GM12878 (cell line): Measurements from ENCODE around the gene TMEM208. TPM values are rescaled to one million over a fixed set of nuclear protein-coding genes. Genes with fewer than 3 reads are reported as not detected.

Source experiments
- ATAC-seq: fragments of 200-7000 bp; cut with Tn5 transposase; 3 replicates; pipeline ENCODE4 v1.9.1; 2020; ENCODE audit warnings: mild to moderate bottlenecking, moderate library complexity
- BruUV-seq: library from RNA; stranded (reverse); fragments of 400-500 nt; replicated peaks from 2 replicates; lab custom pipeline; 2021; lab: Mats Ljungman, UMichigan
- CTCF ChIA-PET: fragments of 300-600 bp; sonication (Branson Sonifier 250); formaldehyde crosslinking; extraction: SDS; loops from one replicate; lab custom pipeline; 2021; ENCODE audit warnings: inconsistent platforms; lab: Yijun Ruan, JAX
- POLR2A ChIA-PET: fragments of 350-600 bp; formaldehyde crosslinking; extraction: SDS; loops from one replicate; lab custom pipeline; 2021; ENCODE audit warnings: inconsistent platforms; lab: Charles Lee
- RAD21 ChIA-PET: fragments of 300-600 bp; sonication (Branson Sonifier 250); formaldehyde crosslinking; loops from one replicate; lab custom pipeline; 2023; ENCODE audit warnings: antibody characterized with exemption; ENCODE audit not compliant: unreplicated experiment; lab: Charles Lee
- SMC1A ChIA-PET: fragments of 300-600 bp; sonication (Branson Sonifier 250); formaldehyde crosslinking; loops from one replicate; lab custom pipeline; 2023; ENCODE audit not compliant: unreplicated experiment, uncharacterized antibody; lab: Charles Lee
- DNase-seq: peaks from one replicate; pipeline ENCODE4 v3.0.0-alpha.2; 2011; ENCODE audit warnings: low read depth, low spot score
- FAIRE-seq: peaks from 3 replicates; lab custom pipeline; 2011; peaks lifted over from hg19 to GRCh38; lab: Jason Lieb, UNC
- H2AFZ ChIP-seq: 2 replicates; pipeline ENCODE4 v1.6.0; 2011; ENCODE audit warnings: low read depth, low read length, control low read depth; ENCODE audit not compliant: control insufficient read depth
- H3K27ac ChIP-seq: 2 replicates; pipeline ENCODE4 v1.5.1; 2011; ENCODE audit warnings: control low read depth; ENCODE audit not compliant: control insufficient read depth, insufficient read depth
- H3K27me3 ChIP-seq, 2 experiments: replicated peaks in 1 of 2; 2 replicates each; pipeline versions ENCODE4 v1.6.0 to v1.6.1; 2011; ENCODE audit warnings: low read length in 1 of 2; ENCODE audit not compliant: control insufficient read depth in 2 of 2, insufficient read depth in 2 of 2
- H3K36me3 ChIP-seq, 2 experiments: 2 replicates each; pipeline ENCODE4 v1.5.1; 2011; ENCODE audit warnings: low read length in 1 of 2; ENCODE audit not compliant: control insufficient read depth in 2 of 2, insufficient read depth in 2 of 2
- H3K4me1 ChIP-seq: 2 replicates; pipeline ENCODE4 v1.6.1; 2011; ENCODE audit warnings: mild to moderate bottlenecking, low read length, moderate library complexity, mixed read lengths; ENCODE audit not compliant: control insufficient read depth, insufficient read depth
- H3K4me2 ChIP-seq: 2 replicates; pipeline ENCODE4 v1.6.0; 2011; ENCODE audit warnings: control low read depth; ENCODE audit not compliant: control insufficient read depth, insufficient read depth
- H3K4me3 ChIP-seq: fragments of 200-600 bp; sonication (generic); 2 replicates; pipeline ENCODE4 v1.5.1; 2016
- H3K79me2 ChIP-seq: 2 replicates; pipeline ENCODE4 v1.6.0; 2011; ENCODE audit warnings: low read length; ENCODE audit not compliant: control insufficient read depth, insufficient read depth
- H3K9ac ChIP-seq: 2 replicates; pipeline ENCODE4 v1.8.0; 2011; ENCODE audit warnings: low read length, control low read depth, mixed read lengths; ENCODE audit not compliant: control insufficient read depth, insufficient read depth
- H3K9me3 ChIP-seq: replicated peaks from 3 replicates; pipeline ENCODE4 v1.5.1; 2011; ENCODE audit warnings: mild to moderate bottlenecking, low read length; ENCODE audit not compliant: control insufficient read depth, insufficient read depth
- H4K20me1 ChIP-seq: 2 replicates; pipeline ENCODE4 v1.6.0; 2011; ENCODE audit not compliant: control insufficient read depth, insufficient read depth
- ASH2L ChIP-seq: fragments of 300-600, 200-600 bp; sonication (generic); IDR thresholded peaks from 2 replicates; pipeline ENCODE4 v1.6.1; 2017; ENCODE audit warnings: low read depth, mild to moderate bottlenecking, borderline replicate concordance
- IKZF2 ChIP-seq, 2 experiments: fragments of 450-650 bp; IDR thresholded peaks; 2 replicates each; pipeline ENCODE4 v1.6.1; 2017; ENCODE audit warnings: mild to moderate bottlenecking in 2 of 2, moderate library complexity in 2 of 2
- MEF2A ChIP-seq: IDR thresholded peaks from 2 replicates; pipeline ENCODE4 v1.6.1; 2011; ENCODE audit warnings: low read depth, mild to moderate bottlenecking, low read length, moderate library complexity; ENCODE audit not compliant: insufficient read depth
- POLR2A ChIP-seq: IDR thresholded peaks from 2 replicates; pipeline ENCODE4 v1.6.1; 2011; ENCODE audit warnings: low read depth, mild to moderate bottlenecking, low read length
- SPI1 ChIP-seq: IDR thresholded peaks from 2 replicates; pipeline ENCODE4 v1.6.1; 2011; ENCODE audit warnings: low read depth, mild to moderate bottlenecking, low read length, moderate library complexity, borderline replicate concordance; ENCODE audit not compliant: insufficient read depth
- SRF ChIP-seq, 2 experiments: IDR thresholded peaks; 2 replicates each; pipeline ENCODE4 v1.6.1; 2011; ENCODE audit warnings: low read depth in 2 of 2, low read length in 2 of 2, mild to moderate bottlenecking in 1 of 2, moderate library complexity in 1 of 2
- WRNIP1 ChIP-seq: IDR thresholded peaks from 2 replicates; pipeline ENCODE4 v1.6.1; 2011; ENCODE audit warnings: low read depth, low read length, improper control_type of control experiment, borderline replicate concordance
- ZNF217 ChIP-seq: fragments of 450-650 bp; IDR thresholded peaks from 2 replicates; pipeline ENCODE4 v1.6.1; 2017; ENCODE audit warnings: antibody characterized with exemption, mild to moderate bottlenecking
- WGBS: methylation state at CpG from one replicate; pipeline ENCODE4 v1.1.6; 2016; ENCODE audit warnings: low lambda C conversion rate; ENCODE audit not compliant: insufficient replicate concordance, insufficient coverage; ENCODE audit errors: missing lambda C conversion rate; 5-methylcytosine and 5-hydroxymethylcytosine counted together
- in situ Hi-C: fragments of 300-500 bp; cut with MboI; formaldehyde crosslinking; loops from 9 replicates; pipeline ENCODE4 v1.14.3; 2018; ENCODE audit warnings: mixed read lengths
- intact Hi-C: fragments of 100-400 bp; cut with micrococcal nuclease; formaldehyde crosslinking; loops from one replicate; pipeline ENCODE4 v1.14.2; 2022; ENCODE audit not compliant: unreplicated experiment
- polyA plus RNA-seq, 11 experiments: library from polyadenylated mRNA; depleted of rRNA in 4 of 11; unstranded in 6 of 11; stranded (reverse) in 5 of 11; fragments of >200 nt; fragmentation: Nextera tagmentation in 4 of 11; fragmentation: Illumina TruSeq in 1 of 11; extraction: Ambion mirVana in 4 of 11; extraction: Trizol in 1 of 11; gene quantifications; 1 replicate in 1 of 11; 2 replicates in 10 of 11; pipeline versions ENCODE4 v1.2.1 to v1.2.3, GENCODE V29; 2011 to 2016; ENCODE audit warnings: inconsistent platforms in 2 of 11, missing spikeins in 2 of 11, low read depth in 1 of 11
- total RNA-seq, 4 experiments: library from RNA; depleted of rRNA in 3 of 4; stranded (reverse); fragments of >200 nt in 3 of 4; fragmentation: Illumina TruSeq in 1 of 4; extraction: Trizol in 1 of 4; gene quantifications; 2 replicates each; pipeline versions ENCODE4 v1.2.1 to v1.2.3, GENCODE V29; 2013 to 2021
- TF ChIP-seq, protein P1 (sequence below): IDR thresholded peaks from 2 replicates; pipeline ENCODE4 v1.6.1; 2011; ENCODE audit warnings: borderline replicate concordance, low read depth, mild to moderate bottlenecking, moderate library complexity, mixed read lengths, low read length; ENCODE audit not compliant: insufficient read depth; ENCODE audit errors: extremely low read length
- TF ChIP-seq, protein P2 (sequence below): fragments of 450-650 bp; IDR thresholded peaks from 2 replicates; pipeline ENCODE4 v1.6.1; 2016; ENCODE audit warnings: mild to moderate bottlenecking, moderate library complexity, borderline replicate concordance
- TF ChIP-seq, protein P3 (sequence below): IDR thresholded peaks from 2 replicates; pipeline ENCODE4 v1.6.1; 2011; ENCODE audit warnings: borderline replicate concordance, low read depth, mild to moderate bottlenecking, moderate library complexity, low read length; ENCODE audit not compliant: insufficient read depth, poor library complexity, severe bottlenecking

Gene TMEM208
- total and polyA plus RNA-seq, 10 of the 15 experiments (the other 5 are each of a cell fraction or from before 2014, with no cell fraction given), result 34.1 to 244 (median 54.1) TPM

DNA sequence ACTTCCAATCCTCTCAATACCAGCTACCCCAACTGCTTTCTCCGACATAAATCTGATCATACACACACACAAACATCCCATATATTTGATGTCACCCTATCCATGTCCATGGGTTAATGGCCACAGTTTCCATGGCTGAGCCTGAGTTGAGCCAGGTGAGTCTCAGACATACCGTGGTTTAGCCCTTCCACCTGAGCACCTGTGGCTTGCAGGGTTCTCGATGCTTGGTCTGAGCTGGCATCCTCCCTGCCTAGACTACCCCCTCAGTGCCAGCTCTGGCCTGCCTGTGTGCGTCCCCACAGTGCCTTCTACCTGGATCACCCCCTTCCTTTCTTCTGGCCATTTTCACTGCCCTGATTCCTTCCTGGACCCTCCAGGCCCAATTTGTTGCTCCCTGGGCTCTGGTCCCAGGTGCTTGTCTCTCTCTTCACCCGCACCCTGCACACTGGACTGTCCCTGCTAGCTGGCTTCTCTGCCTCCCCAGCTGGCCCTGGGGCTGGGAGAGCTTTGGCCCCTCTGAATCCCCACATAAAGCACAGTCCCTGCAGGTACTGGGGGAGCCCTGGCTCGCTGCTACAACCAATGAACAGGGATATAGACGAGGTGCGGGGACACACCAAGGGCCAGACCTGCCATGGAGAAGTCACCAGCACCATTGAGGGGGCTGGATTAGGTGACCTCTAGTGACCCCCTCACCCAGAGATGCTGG lies 20.6 kb upstream of the TMEM208 start:
- TF ChIP-seq ASH2L (no peak), POLR2A (no peak), SPI1 (no peak), WRNIP1 (no peak), IKZF2 (IDR thresholded peaks at IDR 0.05) (no peak), ZNF217 (no peak), MEF2A (no peak), SRF (IDR thresholded peaks at IDR 0.05; ENCODE audit: low read depth in 2 of 2, low read length in 2 of 2) (no peak)
- TF ChIP-seq, protein P1, sequence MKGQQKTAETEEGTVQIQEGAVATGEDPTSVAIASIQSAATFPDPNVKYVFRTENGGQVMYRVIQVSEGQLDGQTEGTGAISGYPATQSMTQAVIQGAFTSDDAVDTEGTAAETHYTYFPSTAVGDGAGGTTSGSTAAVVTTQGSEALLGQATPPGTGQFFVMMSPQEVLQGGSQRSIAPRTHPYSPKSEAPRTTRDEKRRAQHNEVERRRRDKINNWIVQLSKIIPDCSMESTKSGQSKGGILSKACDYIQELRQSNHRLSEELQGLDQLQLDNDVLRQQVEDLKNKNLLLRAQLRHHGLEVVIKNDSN, result no peak
- TF ChIP-seq, protein P2, sequence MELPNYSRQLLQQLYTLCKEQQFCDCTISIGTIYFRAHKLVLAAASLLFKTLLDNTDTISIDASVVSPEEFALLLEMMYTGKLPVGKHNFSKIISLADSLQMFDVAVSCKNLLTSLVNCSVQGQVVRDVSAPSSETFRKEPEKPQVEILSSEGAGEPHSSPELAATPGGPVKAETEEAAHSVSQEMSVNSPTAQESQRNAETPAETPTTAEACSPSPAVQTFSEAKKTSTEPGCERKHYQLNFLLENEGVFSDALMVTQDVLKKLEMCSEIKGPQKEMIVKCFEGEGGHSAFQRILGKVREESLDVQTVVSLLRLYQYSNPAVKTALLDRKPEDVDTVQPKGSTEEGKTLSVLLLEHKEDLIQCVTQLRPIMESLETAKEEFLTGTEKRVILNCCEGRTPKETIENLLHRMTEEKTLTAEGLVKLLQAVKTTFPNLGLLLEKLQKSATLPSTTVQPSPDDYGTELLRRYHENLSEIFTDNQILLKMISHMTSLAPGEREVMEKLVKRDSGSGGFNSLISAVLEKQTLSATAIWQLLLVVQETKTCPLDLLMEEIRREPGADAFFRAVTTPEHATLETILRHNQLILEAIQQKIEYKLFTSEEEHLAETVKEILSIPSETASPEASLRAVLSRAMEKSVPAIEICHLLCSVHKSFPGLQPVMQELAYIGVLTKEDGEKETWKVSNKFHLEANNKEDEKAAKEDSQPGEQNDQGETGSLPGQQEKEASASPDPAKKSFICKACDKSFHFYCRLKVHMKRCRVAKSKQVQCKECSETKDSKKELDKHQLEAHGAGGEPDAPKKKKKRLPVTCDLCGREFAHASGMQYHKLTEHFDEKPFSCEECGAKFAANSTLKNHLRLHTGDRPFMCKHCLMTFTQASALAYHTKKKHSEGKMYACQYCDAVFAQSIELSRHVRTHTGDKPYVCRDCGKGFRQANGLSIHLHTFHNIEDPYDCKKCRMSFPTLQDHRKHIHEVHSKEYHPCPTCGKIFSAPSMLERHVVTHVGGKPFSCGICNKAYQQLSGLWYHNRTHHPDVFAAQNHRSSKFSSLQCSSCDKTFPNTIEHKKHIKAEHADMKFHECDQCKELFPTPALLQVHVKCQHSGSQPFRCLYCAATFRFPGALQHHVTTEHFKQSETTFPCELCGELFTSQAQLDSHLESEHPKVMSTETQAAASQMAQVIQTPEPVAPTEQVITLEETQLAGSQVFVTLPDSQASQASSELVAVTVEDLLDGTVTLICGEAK, result no peak
- TF ChIP-seq, protein P3, sequence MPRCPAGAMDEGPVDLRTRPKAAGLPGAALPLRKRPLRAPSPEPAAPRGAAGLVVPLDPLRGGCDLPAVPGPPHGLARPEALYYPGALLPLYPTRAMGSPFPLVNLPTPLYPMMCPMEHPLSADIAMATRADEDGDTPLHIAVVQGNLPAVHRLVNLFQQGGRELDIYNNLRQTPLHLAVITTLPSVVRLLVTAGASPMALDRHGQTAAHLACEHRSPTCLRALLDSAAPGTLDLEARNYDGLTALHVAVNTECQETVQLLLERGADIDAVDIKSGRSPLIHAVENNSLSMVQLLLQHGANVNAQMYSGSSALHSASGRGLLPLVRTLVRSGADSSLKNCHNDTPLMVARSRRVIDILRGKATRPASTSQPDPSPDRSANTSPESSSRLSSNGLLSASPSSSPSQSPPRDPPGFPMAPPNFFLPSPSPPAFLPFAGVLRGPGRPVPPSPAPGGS, result no peak
- TF ChIP-seq, all 136 proteins: peak for 0
- 98% methylated on average over 8 of the region's 8 CpGs for WGBS
- ChIA-PET POLR2A (interaction anchor here (1.0 kb wide), 1 partner anchor 8 kb away, joined by 3 read pairs; no protein-coding TSS in a partner anchor), RAD21 (no interaction called here), SMC1A (no interaction called here), CTCF (interaction anchor here (0.5 kb wide), 1 partner anchor 9 kb away, joined by 4 read pairs; no protein-coding TSS in a partner anchor)
- ATAC-seq (no peak), FAIRE-seq (no peak), DNase-seq (no peak)
- BruUV-seq, result no TSS peak
- intact Hi-C loops (no loop called here), in situ Hi-C loops (no loop called here)
- no peaks in the 10 kb centered on the region for H3K4me1 ChIP-seq
- no peak overlapping the region for H3K9ac ChIP-seq
- H3K27me3 ChIP-seq, result no peaks in the 10 kb centered on the region
- H3K27ac ChIP-seq, result no peak overlapping the region
- H3K36me3 ChIP-seq, result peaks cover 7 to 21% of the 10 kb centered on the region in 2 experiments; a peak in 3 of 4 replicates
- H4K20me1 ChIP-seq, result no peaks in the 10 kb centered on the region
- H2AFZ ChIP-seq, result no peak overlapping the region
- no peak overlapping the region for H3K4me3 ChIP-seq
- no peak overlapping the region for H3K4me2 ChIP-seq
- no peaks in the 10 kb centered on the region for H3K9me3 ChIP-seq
- H3K79me2 ChIP-seq, result no peaks in the 10 kb centered on the region
